ENCODE data around the gene TMEM131L.
"Not testable (repeated sequence)": the region's sequence is repeated elsewhere in the genome, so short reads cannot be mapped to it uniquely, and the experiment has no call there.

Gene TMEM131L

DNA sequence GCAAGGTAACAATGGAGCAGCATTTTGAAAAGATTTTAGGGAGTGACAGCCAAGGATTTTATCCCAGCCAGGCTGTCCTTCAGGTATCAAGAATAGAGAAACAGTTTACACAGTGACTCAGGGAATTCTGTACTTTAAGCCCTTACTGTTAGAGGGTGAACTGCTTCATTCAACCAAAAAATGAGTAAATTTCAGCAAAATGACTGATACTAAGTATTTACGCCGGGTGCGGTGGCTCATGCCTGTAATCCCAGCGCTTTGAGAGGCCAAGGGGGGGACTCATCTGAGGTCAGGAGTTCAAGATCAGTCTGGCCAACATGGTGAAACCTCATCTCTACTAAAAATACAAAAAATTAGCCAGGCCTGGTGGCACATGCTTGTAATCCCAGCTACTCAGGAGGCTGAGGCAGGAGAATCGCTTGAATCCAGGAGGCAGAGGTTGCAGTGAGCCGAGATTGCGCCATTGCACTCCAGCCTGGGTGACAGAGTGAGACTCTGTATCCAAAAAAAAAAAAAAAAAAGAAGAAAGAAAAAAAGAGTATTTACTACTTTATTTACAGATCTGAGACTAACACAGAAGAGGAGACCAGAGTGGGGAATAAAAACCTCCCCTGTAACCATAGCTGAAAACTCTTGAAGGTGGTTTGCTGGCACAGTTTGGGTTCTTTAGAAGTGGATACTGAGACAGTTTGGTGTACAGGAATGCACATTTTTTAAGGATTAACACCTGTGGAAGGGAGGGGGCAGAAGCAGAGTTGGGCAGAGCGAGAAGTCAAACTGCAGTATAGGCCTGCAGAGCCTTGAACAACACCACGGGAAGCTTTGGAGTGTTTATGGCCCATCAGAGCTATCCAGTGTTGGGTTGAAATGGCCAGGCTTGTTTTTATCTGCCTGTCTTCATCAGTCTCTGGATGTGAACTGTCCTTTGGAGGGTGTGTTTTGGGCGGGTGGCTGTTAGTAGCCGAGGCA lies 40.5 kb downstream of the TMEM131L start:
- DNase-seq: no peak

DNA sequence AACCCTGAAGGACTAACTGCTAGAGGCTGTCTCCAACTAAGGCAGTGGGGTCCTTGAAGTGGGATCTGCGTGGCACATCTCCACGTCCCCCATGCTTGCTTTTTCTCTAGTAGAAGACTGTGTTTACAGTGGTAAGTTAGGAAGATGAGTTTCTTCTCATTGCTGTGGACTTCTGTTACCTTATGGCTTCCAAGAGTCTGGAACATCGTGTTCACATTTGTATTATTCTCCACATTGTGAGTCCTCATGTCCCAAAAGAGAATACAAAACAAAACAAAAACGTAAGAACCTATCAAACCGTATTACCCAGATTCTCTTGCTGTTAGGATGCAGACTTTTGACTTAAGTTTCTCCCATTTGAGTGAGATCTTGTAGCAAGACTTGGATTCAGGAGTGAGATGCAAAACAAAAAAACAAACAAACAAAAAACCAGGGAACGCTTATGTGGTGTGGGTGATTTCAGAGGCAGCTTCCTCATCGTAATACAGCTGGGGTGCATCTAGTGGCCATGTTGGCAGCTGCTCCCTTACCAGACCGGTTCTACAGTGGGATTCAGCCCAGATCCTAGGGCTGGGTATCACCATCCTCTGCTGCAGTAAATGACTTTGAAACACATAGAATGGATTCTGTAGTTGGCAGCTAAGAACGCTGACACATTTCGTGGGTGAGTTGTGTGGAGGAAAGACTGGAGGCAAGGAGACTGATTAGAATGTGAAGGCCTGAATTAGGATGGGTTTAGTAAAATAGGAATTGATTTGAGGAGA lies 41.3 kb downstream of the TMEM131L start:
- no peak for DNase-seq

- not testable (repeated sequence) for DNase-seq
These were observed 43.1 kb downstream of the TMEM131L start for GRCh38 chr4:153509212-153509611.

- DNase-seq: no peak
These were observed 43.6 kb downstream of the TMEM131L start for GRCh38 chr4:153509724-153510123.

GRCh38 chr4:153510252-153511001 lies 44.3 kb downstream of the TMEM131L start:
- no peak for DNase-seq

DNA sequence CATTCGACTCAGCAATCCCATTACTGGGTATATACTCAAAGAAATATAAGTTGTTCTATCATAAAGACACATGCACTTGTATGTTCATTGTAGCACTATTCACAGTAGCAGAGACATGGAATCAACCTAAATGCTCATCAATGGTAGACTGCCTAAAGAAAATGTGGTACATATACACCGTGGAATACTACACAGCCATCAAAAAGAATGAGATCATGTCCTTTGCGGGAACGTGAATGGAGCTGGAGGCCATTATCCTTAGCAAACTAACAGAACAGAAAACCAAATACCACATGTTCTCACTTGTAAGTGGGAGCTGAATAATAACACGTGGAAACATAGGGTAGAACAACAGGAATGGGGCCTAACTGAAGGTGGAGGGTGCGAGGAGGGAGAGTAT lies 44.9 kb downstream of the TMEM131L start:
- DNase-seq: no peak

GRCh38 chr4:153512162-153512852 lies 46.1 kb downstream of the TMEM131L start:
- no peak for DNase-seq

- no peak for DNase-seq
These were observed 46.9 kb downstream of the TMEM131L start for GRCh38 chr4:153512952-153513500.

DNA sequence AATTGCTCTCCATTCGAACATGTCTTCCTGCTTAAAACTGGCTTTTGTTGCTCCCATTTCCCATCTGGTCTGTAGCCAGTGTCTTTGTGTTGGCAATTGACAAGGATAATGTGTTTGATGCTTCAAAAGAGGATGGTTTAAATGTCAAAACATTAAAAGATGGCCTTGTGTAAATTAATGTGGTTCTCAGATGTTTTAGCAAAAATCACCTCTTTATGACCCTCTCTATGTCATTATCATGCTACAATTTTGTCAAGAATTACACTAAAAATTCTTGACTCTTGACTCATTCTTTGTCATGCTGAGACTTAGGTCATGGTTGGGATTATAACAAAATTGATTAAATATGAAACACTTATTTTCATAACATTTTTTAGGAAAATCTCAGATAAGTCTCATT lies 47.4 kb downstream of the TMEM131L start:
- DNase-seq: no peak

GRCh38 chr4:153514001-153514526 lies 47.9 kb downstream of the TMEM131L start:
- no peak for DNase-seq

DNA sequence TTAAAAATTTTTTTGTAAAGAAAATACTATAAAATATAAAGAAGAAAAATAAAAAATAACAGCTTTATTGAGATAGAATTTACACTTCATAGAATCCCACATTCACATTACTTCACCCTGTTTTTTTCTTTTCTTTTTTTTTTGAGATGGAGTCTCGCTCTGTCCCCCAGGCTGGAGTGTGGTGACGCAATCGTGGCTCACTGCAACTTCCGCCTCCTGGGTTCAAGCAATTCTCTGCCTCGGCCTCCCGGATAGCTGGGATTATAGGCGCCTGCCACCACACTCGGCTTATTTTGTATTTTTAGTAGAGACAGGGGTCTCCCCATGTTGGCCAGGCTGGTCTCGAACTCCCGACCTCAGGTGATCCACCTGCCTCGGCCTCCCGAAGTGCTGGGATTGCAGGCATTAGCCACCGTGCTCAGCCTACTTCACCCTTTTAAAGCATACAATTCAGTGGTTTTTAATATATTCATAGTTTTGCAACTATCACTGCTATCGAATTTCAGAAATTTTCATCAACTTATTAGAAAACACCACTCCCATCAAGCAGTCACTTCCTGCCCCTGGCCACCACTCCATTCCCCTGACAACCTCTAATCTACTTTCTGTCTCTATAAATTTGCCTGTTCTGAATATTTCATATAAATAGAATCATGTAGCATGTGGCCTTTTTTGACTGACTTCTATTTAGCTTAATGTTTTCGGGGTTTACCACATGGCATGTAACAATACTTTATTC lies 48.7 kb downstream of the TMEM131L start:
- DNase-seq: no peak

- no peak for DNase-seq
These were observed 51.0 kb downstream of the TMEM131L start for GRCh38 chr4:153517159-153517558.

GRCh38 chr4:153518001-153518400 lies 51.8 kb downstream of the TMEM131L start:
- no peak for DNase-seq

DNA sequence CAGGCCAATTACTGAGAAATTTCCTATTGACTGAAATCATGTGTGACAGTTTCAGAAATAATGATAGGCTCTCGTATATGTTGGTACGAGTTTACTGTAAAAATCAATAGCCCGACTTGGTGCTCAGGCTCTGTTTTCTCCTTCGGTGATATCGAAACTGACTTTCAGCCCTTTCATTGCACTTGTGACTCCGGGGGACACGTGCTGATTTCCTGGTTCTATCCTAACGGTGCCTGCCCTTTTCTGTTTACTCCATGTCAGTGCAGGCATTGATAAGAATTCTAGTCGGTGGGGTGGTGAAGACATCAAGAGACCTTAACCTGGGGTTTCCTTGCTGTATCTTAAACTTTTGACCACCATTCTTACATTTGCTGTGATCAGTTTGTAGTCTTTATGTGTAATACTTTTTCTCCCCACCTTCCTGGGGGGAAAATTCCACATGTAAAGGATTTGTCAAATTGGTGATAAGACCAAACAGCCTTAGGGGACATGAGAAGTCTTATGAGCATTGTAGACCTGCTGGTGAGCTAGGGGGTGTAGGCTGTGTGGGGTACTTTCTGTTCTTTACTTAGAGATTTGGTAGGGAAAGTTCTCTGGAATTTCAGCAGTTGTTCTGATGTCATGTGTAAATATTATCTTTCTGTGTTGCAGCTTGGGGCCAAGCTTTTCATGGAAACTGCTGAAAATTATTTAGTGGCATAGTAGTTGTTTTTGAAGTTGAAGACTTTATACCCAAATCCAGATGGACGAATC lies 52.7 kb downstream of the TMEM131L start:
- no peak for DNase-seq

DNA sequence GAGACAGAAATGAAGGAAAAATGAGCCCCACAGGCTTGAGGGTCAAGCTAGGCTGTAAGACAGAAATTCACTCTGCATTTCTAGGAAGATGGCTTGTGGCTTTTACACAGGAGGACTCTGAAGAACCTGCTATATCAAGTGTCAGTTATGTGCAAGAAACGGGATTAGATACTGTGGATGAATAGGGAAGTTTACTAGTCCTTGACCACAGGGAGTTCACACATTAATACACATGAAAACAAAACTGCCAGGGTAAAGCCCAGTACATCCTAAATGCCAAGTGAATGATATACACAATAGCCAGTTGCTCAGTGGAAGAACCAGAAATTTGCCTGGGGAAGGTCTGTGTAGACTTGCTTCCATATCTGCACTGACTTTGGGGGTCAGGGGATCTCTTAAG lies 53.5 kb downstream of the TMEM131L start:
- DNase-seq: no peak

- no peak for DNase-seq
These were observed 54.1 kb downstream of the TMEM131L start for GRCh38 chr4:153520227-153520626.

- no peak for DNase-seq
These were observed 54.7 kb downstream of the TMEM131L start for GRCh38 chr4:153520801-153521329.

DNA sequence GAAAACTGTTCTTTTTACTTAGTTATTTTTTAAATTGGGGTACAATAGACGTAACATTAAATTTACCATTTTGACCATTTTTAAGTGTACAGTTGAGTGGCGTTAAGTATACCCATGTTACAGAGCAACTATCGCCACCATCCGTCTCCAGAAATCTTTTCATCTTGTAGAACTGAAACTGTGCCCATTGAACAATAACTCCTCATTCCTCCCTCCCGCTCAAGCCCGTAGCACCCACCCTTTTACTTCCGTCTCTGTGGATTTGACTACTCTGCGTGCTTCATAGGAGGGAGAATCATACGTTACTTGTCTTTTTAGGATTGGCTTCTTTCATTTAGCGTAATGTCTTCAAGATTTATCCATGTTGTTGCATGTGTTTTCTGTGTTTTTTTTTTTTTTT lies 55.3 kb downstream of the TMEM131L start:
- DNase-seq: no peak

DNA sequence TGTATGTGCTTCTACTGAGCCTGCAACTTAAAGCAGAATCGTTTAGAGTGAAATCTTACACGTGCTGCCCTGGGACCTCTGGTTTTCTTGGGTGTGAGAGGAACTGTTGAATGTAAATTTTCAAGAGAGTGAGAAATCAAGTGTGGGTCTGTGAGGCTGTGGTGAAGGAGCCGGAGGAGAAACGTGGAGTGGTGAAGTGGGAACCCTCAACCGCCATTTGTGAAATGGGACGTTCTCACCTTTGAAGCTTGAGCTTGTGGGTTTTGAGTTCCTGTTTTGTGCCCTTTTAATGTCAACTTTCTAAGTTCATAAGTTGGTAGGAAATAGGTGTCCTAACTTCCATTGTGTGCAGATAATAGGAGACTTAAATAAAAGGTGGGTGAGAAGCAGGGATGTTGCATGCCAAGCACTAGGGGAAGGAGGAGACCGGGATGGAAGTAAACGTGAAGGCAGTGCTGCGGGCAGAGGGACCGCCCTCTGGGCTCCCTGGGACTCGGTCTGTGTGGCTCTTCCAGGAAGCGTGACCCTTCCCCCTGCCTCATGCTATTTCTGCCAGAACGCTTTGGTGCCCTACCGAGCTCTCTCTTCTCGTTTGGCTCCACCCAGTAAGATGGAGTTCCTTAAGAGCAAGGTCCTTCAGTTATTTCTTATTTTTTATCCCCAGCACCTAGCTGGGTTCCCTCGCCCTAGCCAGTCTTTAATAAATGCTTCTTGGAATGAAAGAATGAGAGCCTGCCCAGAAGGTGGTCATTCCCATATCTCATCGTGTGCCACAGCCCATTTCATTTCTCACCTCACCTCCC lies 56.0 kb downstream of the TMEM131L start:
- no peak for DNase-seq

- no peak for DNase-seq
These were observed 56.6 kb downstream of the TMEM131L start for GRCh38 chr4:153522802-153523094.
